Endothelial cell of umbilical vein (primary cell): ENCODE data around the gene UBE3B. TPM values are rescaled to one million over a fixed set of nuclear protein-coding genes. Genes with fewer than 3 reads are reported as not detected.

Experiments used
- BruUV-seq: library from RNA; stranded (reverse); fragments of 400-500 nt; replicated peaks from 2 replicates; lab custom pipeline; 2021; lab: Mats Ljungman, UMichigan
- CTCF ChIA-PET: fragments of 300-600, 350-600 bp; sonication (Branson Sonifier 250); formaldehyde crosslinking; loops from one replicate; lab custom pipeline; 2021; ENCODE audit warnings: antibody characterized with exemption, inconsistent platforms; lab: Charles Lee
- POLR2A ChIA-PET: fragments of 300-600, 350-600 bp; sonication (Branson Sonifier 250); formaldehyde crosslinking; loops from one replicate; lab custom pipeline; 2021; ENCODE audit warnings: antibody characterized with exemption, inconsistent platforms; lab: Charles Lee
- DNase-seq: peaks from one replicate; pipeline ENCODE4 v3.0.0-alpha.2; 2011; ENCODE audit warnings: low read depth, low spot score
- FAIRE-seq: peaks from 2 replicates; lab custom pipeline; 2011; peaks lifted over from hg19 to GRCh38; lab: Jason Lieb, UNC
- H2AFZ ChIP-seq: 2 replicates; pipeline ENCODE4 v1.6.0; 2012; ENCODE audit warnings: low read depth, low read length, control low read depth, inconsistent platforms
- H3K27ac ChIP-seq: 2 replicates; pipeline ENCODE4 v1.5.1; 2011; ENCODE audit warnings: low read depth, mild to moderate bottlenecking, control low read depth, low read length, moderate library complexity; ENCODE audit not compliant: insufficient read depth
- H3K27me3 ChIP-seq, 2 experiments: 2 replicates each; pipeline versions ENCODE4 v1.6.0 to v1.6.1; 2011; ENCODE audit warnings: low read length in 2 of 2, mixed read lengths in 1 of 2; ENCODE audit not compliant: control insufficient read depth in 2 of 2, insufficient read depth in 2 of 2
- H3K36me3 ChIP-seq, 2 experiments: 2 replicates in 1 of 2; 3 replicates in 1 of 2; pipeline ENCODE4 v1.5.1; 2011; ENCODE audit warnings: low read length in 2 of 2, mild to moderate bottlenecking in 1 of 2, moderate library complexity in 1 of 2; ENCODE audit not compliant: control insufficient read depth in 2 of 2, insufficient read depth in 2 of 2; ENCODE audit errors: extremely low read depth in 1 of 2
- H3K4me1 ChIP-seq: 3 replicates; pipeline ENCODE4 v1.5.1; 2011; ENCODE audit warnings: mild to moderate bottlenecking, low read length; ENCODE audit not compliant: control insufficient read depth, insufficient read depth; ENCODE audit errors: extremely low read depth
- H3K4me2 ChIP-seq: 2 replicates; pipeline ENCODE4 v1.6.1; 2011; ENCODE audit warnings: low read length, control low read depth, mixed read lengths; ENCODE audit not compliant: insufficient read depth
- H3K4me3 ChIP-seq, 3 experiments: fragments of 200-600 bp in 1 of 3; sonication (generic), shearing (Covaris generic) in 1 of 3; replicated peaks in 1 of 3; 2 replicates each; pipeline ENCODE4 v1.5.1; 2011 to 2016; ENCODE audit warnings: control low read depth in 3 of 3, low read length in 3 of 3, mild to moderate bottlenecking in 2 of 3, inconsistent platforms in 1 of 3, low read depth in 1 of 3, moderate library complexity in 1 of 3; ENCODE audit not compliant: insufficient read depth in 1 of 3
- H3K79me2 ChIP-seq: 2 replicates; pipeline ENCODE4 v1.6.0; 2012; ENCODE audit warnings: low read length, inconsistent platforms; ENCODE audit not compliant: control insufficient read depth, insufficient read depth
- H3K9ac ChIP-seq: replicated peaks from 2 replicates; pipeline ENCODE3; 2011; ENCODE audit warnings: low read length, control low read depth; ENCODE audit not compliant: insufficient read depth; ENCODE audit errors: extremely low read depth
- H3K9me1 ChIP-seq: replicated peaks from 3 replicates; pipeline ENCODE4 v1.6.0; 2011; ENCODE audit warnings: mild to moderate bottlenecking, low read length; ENCODE audit not compliant: control insufficient read depth, insufficient read depth; ENCODE audit errors: extremely low read depth
- H3K9me3 ChIP-seq: replicated peaks from 2 replicates; pipeline ENCODE4 v1.5.1; 2012; ENCODE audit warnings: low read length, inconsistent platforms; ENCODE audit not compliant: control insufficient read depth, insufficient read depth
- H4K20me1 ChIP-seq: replicated peaks from 2 replicates; pipeline ENCODE3; 2011; ENCODE audit warnings: mild to moderate bottlenecking, low read length; ENCODE audit not compliant: control insufficient read depth, insufficient read depth; ENCODE audit errors: extremely low read depth
- CTCF ChIP-seq, 2 donors: IDR thresholded peaks; 1 replicate in 1 of 2; 2 replicates in 1 of 2; pipeline ENCODE4 v1.5.1; 2011; ENCODE audit warnings: low read length in 2 of 2, mild to moderate bottlenecking in 2 of 2, moderate library complexity in 2 of 2, control low read depth in 1 of 2, inconsistent platforms in 1 of 2, low read depth in 1 of 2; ENCODE audit not compliant: insufficient read depth in 1 of 2; ENCODE audit errors: extremely low read depth in 1 of 2
- EZH2 ChIP-seq: IDR thresholded peaks from 2 replicates; pipeline ENCODE4 v1.6.1; 2012; ENCODE audit warnings: borderline replicate concordance, low read depth, mild to moderate bottlenecking, moderate library complexity, low read length, inconsistent platforms; ENCODE audit not compliant: severe bottlenecking
- FOS ChIP-seq: IDR thresholded peaks from 2 replicates; pipeline ENCODE4 v1.6.1; 2011; ENCODE audit warnings: mild to moderate bottlenecking, low read length, moderate library complexity, borderline replicate concordance; ENCODE audit not compliant: insufficient read depth
- GATA2 ChIP-seq: IDR thresholded peaks from 2 replicates; pipeline ENCODE4 v1.7.0; 2011; ENCODE audit warnings: low read depth, mild to moderate bottlenecking, moderate library complexity, mixed read lengths, low read length; ENCODE audit not compliant: insufficient read length, insufficient read depth
- JUN ChIP-seq: IDR thresholded peaks from 2 replicates; pipeline ENCODE4 v1.6.1; 2011; ENCODE audit warnings: borderline replicate concordance, low read depth; ENCODE audit not compliant: insufficient read length, insufficient read depth
- MAX ChIP-seq: IDR thresholded peaks from 2 replicates; pipeline ENCODE4 v1.6.1; 2011; ENCODE audit not compliant: insufficient read depth, insufficient read length
- MYC ChIP-seq: IDR thresholded peaks from one replicate; pipeline ENCODE4 v1.6.1; 2011; ENCODE audit warnings: mild to moderate bottlenecking, low read depth, low read length
- POLR2A ChIP-seq: IDR thresholded peaks from 2 replicates; pipeline ENCODE4 v1.6.1; 2012; ENCODE audit warnings: low read depth, mild to moderate bottlenecking, control low read depth, low read length
- POLR2AphosphoS5 ChIP-seq: IDR thresholded peaks from 2 replicates; pipeline ENCODE4 v1.6.1; 2012; ENCODE audit warnings: low read depth, mild to moderate bottlenecking, control low read depth, low read length, moderate library complexity; ENCODE audit not compliant: insufficient read depth
- dilution Hi-C: fragments of 300-500 bp; cut with MboI; formaldehyde crosslinking; loops from one replicate; pipeline ENCODE4 v1.15.0; 2019; ENCODE audit warnings: low sequenced_read_pairs; ENCODE audit not compliant: extremely low pct_ligation_motif_present
- intact Hi-C: fragments of 100-400 bp; cut with micrococcal nuclease; formaldehyde crosslinking; loops from one replicate; pipeline ENCODE4 v1.10.0; 2022
- polyA plus RNA-seq, 4 experiments: library from polyadenylated mRNA; depleted of rRNA in 3 of 4; stranded (reverse) in 3 of 4; unstranded in 1 of 4; fragments of >200 nt; gene quantifications; 2 replicates each; pipeline versions ENCODE4 v1.2.1 to v1.2.3, GENCODE V29; 2011 to 2012; ENCODE audit warnings: missing spikeins in 1 of 4
- total RNA-seq: library from RNA; stranded (reverse); gene quantifications from 2 replicates; pipeline ENCODE4 v1.2.3, GENCODE V29; 2021

The UBE3B gene
- total and polyA plus RNA-seq, 2 donors (not counting 3 experiments of a cell fraction or from before 2014, with no cell fraction given): 24.9 to 40.8 TPM

GRCh38 chr12:109523504-109523903 is 46.1 kb downstream of the UBE3B start:
- Histone ChIP-seq H3K4me3 (no peak overlapping the region), H3K4me1 (peaks cover 25% of the 10 kb centered on the region), H3K79me2 (no peaks in the 10 kb centered on the region), H3K9me3 (no peaks in the 10 kb centered on the region), H3K27me3 (no peaks in the 10 kb centered on the region), H4K20me1 (no peaks in the 10 kb centered on the region), H3K9ac (no peak overlapping the region), H3K4me2 (no peak overlapping the region), H3K36me3 (peaks cover 0 to 32% of the 10 kb centered on the region in 2 experiments), H3K9me1 (no peaks in the 10 kb centered on the region), H3K27ac (no peak overlapping the region), H2AFZ (no peak overlapping the region)
- FAIRE-seq (no peak), DNase-seq (no peak)
- TF ChIP-seq GATA2 (no peak), EZH2 (no peak), POLR2A (no peak), CTCF (IDR thresholded peaks at IDR 0.05; ENCODE audit: extremely low read depth in 1 of 2, insufficient read depth in 1 of 2, low read depth in 1 of 2, low read length in 2 of 2) (no peak), MYC (no peak), POLR2AphosphoS5 (no peak), MAX (no peak), FOS (no peak), JUN (no peak)
- POLR2A ChIA-PET: no interaction called here
- dilution Hi-C loops (no loop called here), intact Hi-C loops (no loop called here)
- CTCF ChIA-PET: interaction anchor here (0.7 to 1.8 kb wide), 3 partner anchors 74 to 252 kb away, joined by 3 to 6 read pairs (median 4); no protein-coding TSS in a partner anchor
- BruUV-seq: no TSS peak
